Measurements from ENCODE around the gene CDCA8.
"Not testable (repeated sequence)": the region's sequence is repeated elsewhere in the genome, so short reads cannot be mapped to it uniquely, and the experiment has no call there.

CDCA8 gene

GRCh38 chr1:37728416-37728815 lies 36.1 kb downstream of the CDCA8 start:
- no peak for TF ChIP-seq CTCF (IDR thresholded peaks at IDR 0.05; ENCODE audit: control insufficient read depth, insufficient read depth, low read depth, low read length, missing control alignments)
- no peak for DNase-seq (ENCODE audit: low read depth)
- no peak overlapping the region for H3K4me3 ChIP-seq (ENCODE audit: control insufficient read depth, low read depth, low read length)

GRCh38 chr1:37730376-37730775 lies 38.1 kb downstream of the CDCA8 start:
- no peak for TF ChIP-seq CTCF (IDR thresholded peaks at IDR 0.05; ENCODE audit: control insufficient read depth, insufficient read depth, low read depth, low read length, missing control alignments)
- no peak overlapping the region for H3K4me3 ChIP-seq (ENCODE audit: control insufficient read depth, low read depth, low read length)
- no peak for DNase-seq (ENCODE audit: low read depth)

- TF ChIP-seq CTCF (IDR thresholded peaks at IDR 0.05; ENCODE audit: control insufficient read depth, insufficient read depth, low read depth, low read length, missing control alignments) = no peak
- no peak overlapping the region for H3K4me3 ChIP-seq (ENCODE audit: control insufficient read depth, low read depth, low read length)
- DNase-seq (ENCODE audit: low read depth) = no peak
Observed at GRCh38 chr1:37731312-37732019, 39.1 kb downstream of the CDCA8 start.

DNA sequence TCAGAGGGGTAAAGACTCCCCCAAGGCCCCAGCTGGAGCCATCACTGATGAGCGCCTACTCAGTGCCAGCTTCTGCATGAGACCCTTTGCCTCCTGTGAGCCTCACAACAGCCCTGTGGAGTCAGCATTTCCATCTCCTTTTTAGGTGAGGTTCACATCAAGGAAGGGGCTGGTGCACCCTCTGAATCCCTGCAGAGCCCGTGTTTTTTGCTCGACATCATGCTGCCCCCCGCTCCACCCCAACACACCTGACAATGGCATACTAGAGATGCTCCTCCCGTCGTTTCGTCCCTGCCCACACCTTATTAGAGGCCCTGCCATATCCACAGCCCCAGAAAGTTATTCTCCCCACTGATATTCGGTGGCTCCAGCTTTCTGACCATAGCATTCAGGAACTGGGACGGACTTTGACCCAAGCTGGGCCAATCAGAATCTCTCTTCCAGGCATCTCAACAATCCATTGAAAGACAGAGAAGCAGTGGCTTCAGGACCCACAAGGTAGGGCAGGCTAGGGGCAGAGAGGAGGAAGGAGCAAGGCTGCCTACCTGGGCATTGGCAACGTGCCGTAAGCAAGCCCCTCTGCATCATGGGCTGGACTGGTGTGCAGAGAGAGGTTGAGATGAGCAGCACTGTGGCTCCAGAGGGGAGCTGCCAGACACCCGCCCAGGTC lies 39.9 kb downstream of the CDCA8 start:
- no peak overlapping the region for H3K4me3 ChIP-seq (ENCODE audit: control insufficient read depth, low read depth, low read length)
- no peak for TF ChIP-seq CTCF (IDR thresholded peaks at IDR 0.05; ENCODE audit: control insufficient read depth, insufficient read depth, low read depth, low read length, missing control alignments)
- no peak for DNase-seq (ENCODE audit: low read depth)

GRCh38 chr1:37734629-37735591 lies 42.6 kb downstream of the CDCA8 start:
- H3K4me3 ChIP-seq (ENCODE audit: control insufficient read depth, low read depth, low read length) = no peak overlapping the region
- TF ChIP-seq CTCF (IDR thresholded peaks at IDR 0.05; ENCODE audit: control insufficient read depth, insufficient read depth, low read depth, low read length, missing control alignments) = no peak
- no peak for DNase-seq (ENCODE audit: low read depth)

DNA sequence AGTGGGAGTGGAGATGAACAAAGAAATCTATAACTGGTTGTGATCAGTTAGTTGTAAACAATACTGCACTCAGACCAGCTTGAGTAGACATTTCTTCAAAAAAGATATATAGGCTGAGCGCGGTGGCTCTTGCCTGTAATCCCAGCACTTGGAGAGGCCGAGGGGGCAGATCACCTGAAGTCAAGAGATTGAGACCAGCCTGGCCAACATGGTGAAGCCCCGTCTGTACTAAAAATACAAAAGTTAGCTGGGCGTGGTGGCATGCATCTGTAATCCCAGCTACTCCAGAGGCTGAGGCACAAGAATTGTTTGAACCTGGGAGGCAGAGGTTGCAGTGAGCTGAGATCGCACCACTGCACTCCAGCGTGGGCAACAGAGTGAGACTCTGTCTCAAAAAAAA lies 45.7 kb downstream of the CDCA8 start:
- DNase-seq (ENCODE audit: low read depth); H3K4me3 ChIP-seq (ENCODE audit: control insufficient read depth, low read depth, low read length): not testable (repeated sequence)

- DNase-seq (ENCODE audit: low read depth); H3K4me3 ChIP-seq (ENCODE audit: control insufficient read depth, low read depth, low read length): not testable (repeated sequence)
Observed at GRCh38 chr1:37738619-37739018, 46.3 kb downstream of the CDCA8 start.
